HG02798 (cell line): ENCODE measurements around the gene WASHC1.
"Not testable (repeated sequence)": the region's sequence is repeated elsewhere in the genome, so short reads cannot be mapped to it uniquely, and the experiment has no call there.

ENCODE experiments used
- ATAC-seq: cut with Tn5 transposase; IDR thresholded peaks from one replicate; pipeline ENCODE4 v1.9.1; 2021; ENCODE audit warnings: mild to moderate bottlenecking; ENCODE audit not compliant: unreplicated experiment, poor library complexity

WASHC1 gene

GRCh38 chr9:29356-29755, at the start of gene WASHC1:
TSS of gene WASHC1 (minus strand) at chr9:29456. CDS start at chr9:24999, 4,457 bp downstream.
- not testable (repeated sequence) for ATAC-seq

GRCh38 chr9:78333-78732, 49.1 kb upstream of the WASHC1 start:
- ATAC-seq: not testable (repeated sequence)

- ATAC-seq: not testable (repeated sequence)
These were observed 47.1 kb upstream of the WASHC1 start for GRCh38 chr9:76389-76788.

GRCh38 chr9:73900-74525, 44.8 kb upstream of the WASHC1 start:
- not testable (repeated sequence) for ATAC-seq

GRCh38 chr9:73076-73899, 44.0 kb upstream of the WASHC1 start:
- not testable (repeated sequence) for ATAC-seq

- ATAC-seq: peak; percentile 75
These were observed 33.9 kb upstream of the WASHC1 start for GRCh38 chr9:63031-63629.

GRCh38 chr9:52678-53077, 23.4 kb upstream of the WASHC1 start:
- peak; percentile 83 for ATAC-seq

- not testable (repeated sequence) for ATAC-seq
These were observed 19.1 kb upstream of the WASHC1 start for GRCh38 chr9:48190-48842.

GRCh38 chr9:46639-47271, 17.5 kb upstream of the WASHC1 start:
- ATAC-seq: not testable (repeated sequence)

- ATAC-seq: not testable (repeated sequence)
These were observed 16.9 kb upstream of the WASHC1 start for GRCh38 chr9:46164-46563.

GRCh38 chr9:45180-45878, 16.1 kb upstream of the WASHC1 start:
- not testable (repeated sequence) for ATAC-seq

- ATAC-seq: not testable (repeated sequence)
These were observed 15.2 kb upstream of the WASHC1 start for GRCh38 chr9:44416-44815.

GRCh38 chr9:43636-44035, 14.4 kb upstream of the WASHC1 start:
- ATAC-seq: not testable (repeated sequence)

GRCh38 chr9:43116-43515, 13.9 kb upstream of the WASHC1 start:
- not testable (repeated sequence) for ATAC-seq

- not testable (repeated sequence) for ATAC-seq
These were observed 12.6 kb upstream of the WASHC1 start for GRCh38 chr9:41819-42218.

GRCh38 chr9:41261-41676, 12.0 kb upstream of the WASHC1 start:
- not testable (repeated sequence) for ATAC-seq

GRCh38 chr9:32308-32707, 3.1 kb upstream of the WASHC1 start:
- not testable (repeated sequence) for ATAC-seq

GRCh38 chr9:28775-29174, 481 bp downstream of the WASHC1 start:
- not testable (repeated sequence) for ATAC-seq

GRCh38 chr9:21621-22020, 7.6 kb downstream of the WASHC1 start:
- ATAC-seq: not testable (repeated sequence)
